HG03521 (cell line): ENCODE results near the gene FHOD3.

Experiments
- ATAC-seq: cut with Tn5 transposase; IDR thresholded peaks from one replicate; pipeline ENCODE4 v1.9.1; 2021; ENCODE audit warnings: mild to moderate bottlenecking, moderate library complexity; ENCODE audit not compliant: unreplicated experiment

FHOD3 gene

DNA sequence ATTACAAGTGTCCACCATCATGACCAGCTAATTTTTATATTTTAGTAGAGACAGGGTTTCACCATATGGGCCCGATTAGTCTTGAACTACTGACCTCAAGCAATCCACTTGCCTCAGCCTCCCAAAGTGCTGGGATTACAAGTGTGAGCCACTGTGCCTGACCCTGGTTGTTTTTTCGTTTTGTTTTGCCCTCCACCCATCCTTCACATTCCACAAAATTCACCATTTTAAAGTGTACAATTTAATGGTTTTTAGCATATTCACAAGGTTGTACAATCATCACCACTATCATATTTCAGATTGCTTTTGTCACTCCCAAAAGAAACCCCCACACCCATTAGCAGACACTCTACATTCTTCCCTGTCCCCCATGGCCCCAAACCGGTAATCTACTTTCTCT is 316.3 kb downstream of the FHOD3 start:
- no peak for ATAC-seq

DNA sequence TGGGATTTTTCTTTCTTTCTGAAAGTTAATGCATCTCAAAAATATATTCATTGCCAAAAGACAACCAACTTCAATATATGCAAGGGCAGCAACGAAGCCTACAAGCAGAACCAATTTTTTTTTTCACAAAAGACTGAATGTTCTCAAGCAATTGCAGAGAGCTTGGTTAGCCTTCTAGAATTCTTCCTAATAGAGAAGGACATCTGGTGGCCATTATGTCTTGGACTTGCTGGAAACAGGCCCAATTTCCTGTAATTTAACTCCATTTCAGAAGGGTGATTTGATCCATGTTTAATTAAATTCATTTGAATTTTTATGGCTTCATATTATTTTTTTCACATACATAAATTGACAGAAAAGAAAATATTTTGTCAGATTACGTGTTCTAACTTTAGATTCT is 323.3 kb downstream of the FHOD3 start:
- ATAC-seq = no peak

DNA sequence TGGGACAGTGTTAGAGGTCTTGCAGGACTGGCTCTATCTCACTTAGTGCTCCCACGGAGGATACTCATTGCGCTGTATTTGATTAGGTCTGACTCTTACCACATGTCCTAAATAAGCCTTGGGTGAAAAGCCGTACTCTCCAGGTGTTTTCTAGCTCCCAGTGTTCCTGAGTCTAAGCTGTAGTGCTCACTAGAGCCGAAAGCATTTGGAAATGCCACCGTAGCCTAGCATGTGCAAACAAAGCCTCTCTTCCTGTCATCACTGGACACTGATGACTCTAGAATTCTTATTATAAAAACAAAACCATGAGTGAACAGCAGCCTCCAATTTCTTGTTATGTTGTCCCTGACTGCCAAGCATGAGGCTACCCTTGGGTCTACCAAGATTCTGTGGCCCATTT is 325.1 kb downstream of the FHOD3 start:
- no peak for ATAC-seq

DNA sequence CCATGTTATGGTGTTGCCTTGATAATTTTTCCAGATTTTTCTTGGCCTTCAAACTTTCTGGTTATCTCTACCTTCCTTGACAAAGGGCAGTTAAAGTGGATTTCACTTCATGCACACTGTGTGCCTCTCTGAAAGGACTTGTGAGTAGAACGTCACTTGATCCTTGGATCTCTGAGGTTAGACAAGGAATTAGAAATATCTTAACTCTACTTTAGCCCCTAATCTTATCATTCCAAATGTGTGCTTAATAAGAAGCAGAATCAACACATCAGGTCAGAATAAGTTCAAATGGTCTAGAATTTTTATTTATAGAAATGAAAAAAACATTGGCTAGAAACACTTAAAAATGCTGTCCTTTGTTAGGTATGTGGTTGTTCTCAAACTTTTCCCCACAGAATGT is 325.6 kb downstream of the FHOD3 start:
- no peak for ATAC-seq

DNA sequence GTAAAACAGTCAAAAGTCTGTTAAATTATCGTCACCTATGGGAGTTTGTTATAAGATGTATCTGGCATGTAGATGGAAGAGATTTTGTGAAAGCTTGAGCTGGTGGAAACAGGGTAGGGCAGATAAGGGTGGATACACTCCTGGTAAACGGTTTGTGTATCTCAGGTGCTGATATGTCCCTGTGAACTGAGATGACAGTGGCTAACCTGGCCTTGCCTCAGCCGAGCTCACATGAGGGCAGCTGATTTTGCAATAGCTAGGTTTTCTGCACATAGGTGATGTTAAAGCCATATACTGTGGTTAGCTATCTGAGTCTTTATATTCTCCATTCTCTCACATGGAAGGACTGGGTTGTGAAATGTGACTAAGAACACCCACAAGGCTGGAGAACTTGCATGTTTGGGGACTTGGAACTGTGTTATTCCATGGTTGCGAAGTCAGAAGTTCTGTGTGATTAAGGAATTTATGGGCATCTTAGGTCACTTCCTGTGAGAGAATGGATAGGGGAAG is 326.2 kb downstream of the FHOD3 start:
- no peak for ATAC-seq

DNA sequence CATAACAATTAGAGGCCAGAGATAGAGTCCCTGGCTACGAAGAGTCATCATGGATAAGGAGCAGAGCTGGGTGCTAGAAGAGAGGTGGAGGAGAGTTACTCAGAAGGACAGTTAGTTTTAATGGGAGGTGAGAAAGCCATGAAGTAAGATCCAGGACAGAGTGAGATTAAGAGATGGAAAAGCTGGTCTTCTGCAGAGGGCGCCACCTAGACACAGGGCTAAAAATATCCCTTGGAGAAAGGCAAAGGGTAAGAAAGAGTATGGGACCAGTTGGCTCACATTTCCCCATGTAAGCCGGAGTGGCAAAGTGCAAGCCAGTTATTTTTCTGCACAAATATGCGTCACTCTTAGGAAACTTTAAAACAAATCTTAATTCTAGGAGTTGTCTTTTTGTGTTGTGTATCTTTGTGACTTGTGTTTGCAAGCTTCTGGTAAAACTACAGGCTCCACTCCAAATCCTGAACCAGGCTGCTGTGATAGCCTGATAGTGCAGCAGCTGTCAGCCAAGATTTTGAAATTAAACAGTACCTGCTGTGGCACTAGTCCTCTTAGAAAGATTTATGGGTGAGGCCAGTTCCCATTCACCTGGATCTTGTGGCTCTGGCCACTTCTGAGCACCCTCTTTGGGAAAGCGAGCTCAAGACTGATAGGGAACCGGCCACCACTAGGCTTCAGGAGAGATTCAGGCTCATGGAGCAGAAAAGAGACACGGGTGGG is 327.1 kb downstream of the FHOD3 start:
- no peak for ATAC-seq

DNA sequence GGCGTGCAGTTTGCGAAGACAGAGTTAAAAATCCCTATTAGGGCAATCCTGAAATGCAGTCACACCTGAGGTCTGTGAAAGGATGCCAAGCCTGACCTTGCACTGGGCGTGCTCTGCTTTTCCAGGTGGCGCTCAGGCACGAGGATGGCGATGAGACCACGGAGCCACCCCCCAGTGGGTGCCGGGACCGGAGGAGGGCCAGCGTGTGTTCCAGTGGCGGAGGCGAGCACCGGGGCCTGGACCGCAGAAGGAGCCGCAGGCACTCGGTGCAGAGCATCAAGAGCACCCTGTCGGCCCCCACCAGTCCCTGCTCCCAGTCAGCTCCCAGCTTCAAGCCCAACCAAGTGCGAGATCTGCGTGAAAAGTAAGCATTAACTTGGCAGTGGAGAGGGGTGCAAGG is 327.9 kb downstream of the FHOD3 start:
- no peak for ATAC-seq

DNA sequence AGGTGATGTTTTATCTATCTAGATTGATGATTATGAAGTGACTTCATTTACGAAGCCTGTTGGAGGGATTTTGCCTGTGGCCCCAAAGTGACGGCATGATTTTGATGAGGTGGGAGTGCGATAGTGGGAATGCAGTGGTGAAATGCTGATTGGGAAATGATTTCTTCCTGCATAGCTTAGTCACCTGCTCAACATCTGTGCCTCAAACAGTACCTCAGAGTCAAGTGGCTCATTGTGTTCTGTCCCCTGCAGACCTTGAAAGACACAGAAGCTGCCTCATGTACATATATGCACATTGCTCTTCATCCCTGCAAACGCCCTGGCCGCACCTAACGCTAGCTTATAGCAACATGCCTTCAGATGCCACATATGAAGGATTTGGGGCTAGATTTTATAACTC is 330.1 kb downstream of the FHOD3 start:
- ATAC-seq = no peak

DNA sequence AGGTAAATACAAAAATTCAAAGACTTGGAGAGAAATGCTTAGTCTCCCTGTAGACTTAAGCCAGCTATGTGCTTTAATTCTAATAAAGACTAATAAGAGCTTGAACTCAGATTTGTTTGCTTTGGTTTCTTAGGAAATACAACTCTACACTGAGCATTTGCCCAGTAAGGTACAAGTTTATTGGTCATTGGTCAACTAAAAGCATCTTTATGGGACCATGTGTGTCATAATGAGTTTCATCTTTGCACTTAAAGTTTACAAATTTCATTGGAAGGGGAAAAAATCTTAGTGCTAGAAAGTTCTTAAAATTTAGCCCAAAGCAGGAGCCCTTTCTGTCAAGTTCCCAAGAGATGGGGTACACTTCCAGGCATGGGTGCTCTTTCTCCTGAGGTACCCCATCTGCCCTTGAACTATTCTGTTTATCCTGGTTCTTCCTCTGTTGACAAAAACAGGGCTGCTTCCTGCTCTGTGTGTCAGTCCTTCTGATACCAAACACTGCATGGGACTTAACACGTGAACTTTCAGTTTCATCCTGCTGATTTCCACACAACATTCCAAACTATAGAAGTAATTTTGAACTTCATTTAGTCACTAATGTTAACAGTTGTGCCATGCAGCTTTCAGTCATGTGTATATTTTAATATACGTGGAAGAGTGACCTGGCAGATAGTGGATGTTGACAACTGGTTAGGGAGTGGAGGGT is 331.1 kb downstream of the FHOD3 start:
- no peak for ATAC-seq

DNA sequence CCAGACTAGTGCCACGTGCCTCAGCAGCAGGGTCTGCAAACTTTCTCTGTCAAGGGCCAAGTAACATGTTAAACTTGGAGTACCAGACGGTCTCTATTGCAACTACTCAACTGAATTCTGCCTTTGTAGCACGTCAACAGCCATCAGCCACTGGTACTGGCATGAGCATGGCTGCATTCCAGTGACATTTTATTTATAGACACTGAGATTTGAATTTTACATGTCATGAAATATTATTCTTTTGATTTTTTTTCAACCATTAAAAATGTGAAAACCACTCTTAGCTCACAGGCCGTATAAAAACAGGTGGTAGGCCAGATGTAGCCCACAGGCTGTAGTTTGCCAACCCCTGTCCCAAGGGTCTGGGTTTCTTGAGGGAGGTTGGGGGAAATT is 331.6 kb downstream of the FHOD3 start:
- no peak for ATAC-seq

DNA sequence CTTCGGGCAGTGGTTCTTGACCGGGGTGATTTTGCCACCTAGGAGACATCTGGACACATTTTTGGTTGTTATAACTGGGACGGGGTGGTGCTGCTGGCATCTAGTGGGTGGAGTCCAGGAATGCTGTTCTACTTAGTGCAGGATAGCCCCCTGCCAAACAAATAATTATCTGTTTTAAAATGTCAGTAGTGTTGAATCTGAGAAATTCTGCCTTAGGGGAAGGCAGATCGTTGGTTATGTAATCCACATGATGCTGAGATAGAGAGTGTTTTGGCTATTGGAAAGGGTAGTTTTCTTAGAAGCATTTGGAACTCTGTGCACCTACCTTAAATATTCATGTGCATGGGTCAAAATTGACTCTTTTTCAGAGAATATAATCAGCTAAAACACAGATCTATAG is 332.3 kb downstream of the FHOD3 start:
- ATAC-seq = no peak

DNA sequence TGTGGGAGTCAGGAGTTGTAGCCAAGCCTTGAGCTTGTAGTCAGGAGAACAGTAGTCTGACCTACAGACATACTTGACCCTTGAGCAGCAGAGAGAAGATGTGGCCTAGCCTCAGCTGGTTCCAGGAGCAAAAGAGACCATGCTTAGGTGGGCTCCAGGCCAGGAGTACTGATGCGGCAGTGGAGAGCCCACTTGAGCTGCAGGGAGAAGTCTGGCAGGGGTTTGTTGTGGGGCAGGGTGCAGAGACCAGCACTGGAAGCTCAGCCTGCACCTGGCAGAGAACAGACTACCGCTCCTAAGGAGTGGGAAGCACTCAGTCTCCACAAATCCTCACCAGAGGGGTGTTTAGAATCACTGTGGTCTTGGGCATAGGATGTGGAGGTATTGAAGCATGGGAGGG is 333.4 kb downstream of the FHOD3 start:
- ATAC-seq = no peak

DNA sequence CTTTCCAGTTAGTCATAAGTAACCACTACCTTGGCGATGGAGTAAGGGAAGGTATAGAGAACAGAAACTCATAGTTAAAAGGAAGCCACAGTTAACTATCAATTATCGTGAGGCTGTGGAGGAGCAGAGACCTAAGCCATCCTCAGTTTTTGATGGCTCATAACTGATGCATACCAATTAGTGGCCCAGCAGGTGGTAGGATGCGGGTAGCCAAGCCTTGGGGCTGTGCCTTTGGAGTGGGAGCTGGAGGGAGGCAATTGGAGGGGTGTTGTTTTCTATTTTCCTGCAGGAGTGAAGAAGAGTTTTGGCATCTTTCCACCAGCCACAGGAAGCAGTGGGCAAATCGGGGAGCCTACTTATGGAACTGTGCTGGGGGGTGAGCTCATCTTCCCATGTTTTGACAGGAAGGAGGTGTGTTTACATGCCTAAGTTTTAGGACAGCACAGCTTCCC is 336.5 kb downstream of the FHOD3 start:
- ATAC-seq = no peak

DNA sequence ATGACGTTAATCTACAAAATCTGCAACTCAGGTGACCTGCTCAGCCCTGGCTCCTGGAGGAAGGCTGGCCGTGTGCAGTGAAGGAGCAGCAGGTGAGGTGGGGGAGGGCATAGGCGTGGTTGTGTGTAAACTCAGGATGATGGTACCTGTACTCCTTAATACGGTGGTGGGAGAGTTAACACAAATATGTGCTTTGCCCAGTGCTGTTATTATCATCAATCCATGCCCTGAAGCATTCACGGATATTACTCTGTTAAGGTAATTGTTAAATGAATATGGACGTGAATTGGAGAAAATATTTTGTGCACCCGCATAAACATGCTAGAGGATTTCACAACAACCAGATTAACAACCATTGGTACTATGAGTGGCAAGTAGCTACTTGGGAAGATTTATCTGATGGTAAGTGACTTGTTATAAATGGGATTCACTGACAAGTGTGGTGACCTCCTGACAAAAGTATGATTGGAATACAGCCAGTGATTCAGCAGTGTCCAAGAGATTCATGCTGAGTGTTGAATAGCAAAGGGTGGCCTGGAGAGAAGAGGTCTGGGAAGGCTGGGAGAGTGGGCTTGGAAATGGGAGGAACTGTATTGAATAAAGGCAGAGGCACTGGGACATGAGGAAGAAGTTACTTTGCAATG is 337.2 kb downstream of the FHOD3 start:
- ATAC-seq = no peak

DNA sequence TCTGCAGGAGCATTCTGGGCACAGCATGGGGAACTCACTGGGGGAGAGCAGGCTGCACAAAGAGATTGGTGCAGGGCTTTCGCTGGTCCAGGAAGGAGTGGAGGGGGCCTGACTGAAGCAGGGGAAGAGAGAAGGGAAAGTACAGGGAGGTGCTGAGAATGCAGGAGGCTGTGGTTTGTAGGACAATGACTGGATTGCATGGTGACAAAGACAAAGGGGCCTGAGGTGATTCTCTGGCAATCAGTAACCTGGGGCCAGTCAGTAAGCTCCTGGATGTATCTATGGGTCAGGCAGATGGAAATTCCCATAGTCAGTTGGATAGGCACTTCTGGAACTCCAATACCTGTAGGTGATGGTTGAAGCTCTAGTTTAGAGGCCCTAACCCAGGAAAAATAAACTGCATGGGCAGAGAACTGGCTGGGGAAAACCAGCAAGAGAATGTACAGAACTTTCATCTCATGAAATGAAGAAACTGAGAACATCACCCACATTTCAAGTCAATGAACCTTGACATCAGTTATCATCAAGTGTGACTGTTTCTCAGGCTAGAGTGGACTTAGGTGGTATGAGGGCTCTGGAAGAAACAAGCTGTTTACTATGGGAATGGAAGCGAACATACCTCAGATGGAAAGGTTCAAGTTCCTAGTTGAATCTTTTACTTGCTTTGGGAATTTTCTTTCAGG is 338.0 kb downstream of the FHOD3 start:
- no peak for ATAC-seq

DNA sequence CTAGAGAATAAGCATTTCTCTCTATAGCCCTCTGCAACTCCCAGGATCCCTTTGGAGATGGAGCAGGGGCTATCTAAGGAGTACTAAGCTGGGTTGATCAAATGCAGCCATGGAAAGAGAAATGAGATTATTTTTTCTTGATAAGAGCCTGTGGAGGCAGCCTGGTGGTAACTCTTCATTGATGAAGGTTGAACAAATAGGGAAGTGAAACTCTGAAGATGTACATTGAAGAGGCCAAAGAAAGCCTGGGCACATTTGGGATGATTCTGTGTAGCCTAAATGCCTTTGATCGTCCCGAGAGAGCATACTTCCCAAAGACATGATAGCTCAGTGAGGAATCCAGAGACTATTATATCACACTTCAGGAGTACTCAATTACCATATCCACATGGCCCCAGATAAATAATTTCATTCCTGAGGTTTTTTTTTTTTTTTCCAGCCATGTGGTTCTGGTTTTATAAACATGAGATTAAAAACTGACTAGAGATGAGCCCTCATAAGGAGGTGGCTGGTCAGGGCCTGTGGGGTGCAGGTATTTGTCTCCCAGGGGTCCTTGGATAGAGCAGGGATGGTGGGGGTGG is 338.8 kb downstream of the FHOD3 start:
- peak; percentile 37 for ATAC-seq

DNA sequence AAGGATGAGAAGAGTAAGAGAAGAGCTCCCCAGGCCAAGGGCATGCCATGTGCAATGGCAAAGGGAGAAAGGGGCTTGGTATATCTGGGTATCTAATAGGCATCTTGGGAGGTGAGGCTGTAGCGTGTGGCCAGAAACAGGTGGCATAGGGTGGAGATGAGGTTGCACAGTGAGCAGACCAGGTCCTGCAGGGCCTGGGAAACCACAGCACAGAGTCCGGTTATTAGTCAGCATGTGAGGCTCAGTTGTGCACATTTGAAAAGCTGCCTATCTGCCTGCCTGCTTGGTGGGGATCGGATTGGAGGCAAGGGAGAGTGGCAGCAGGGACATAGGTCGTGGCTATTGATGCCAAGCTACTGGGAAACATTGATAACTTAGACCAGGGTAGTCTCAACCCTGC is 340.7 kb downstream of the FHOD3 start:
- peak; percentile 92 for ATAC-seq

DNA sequence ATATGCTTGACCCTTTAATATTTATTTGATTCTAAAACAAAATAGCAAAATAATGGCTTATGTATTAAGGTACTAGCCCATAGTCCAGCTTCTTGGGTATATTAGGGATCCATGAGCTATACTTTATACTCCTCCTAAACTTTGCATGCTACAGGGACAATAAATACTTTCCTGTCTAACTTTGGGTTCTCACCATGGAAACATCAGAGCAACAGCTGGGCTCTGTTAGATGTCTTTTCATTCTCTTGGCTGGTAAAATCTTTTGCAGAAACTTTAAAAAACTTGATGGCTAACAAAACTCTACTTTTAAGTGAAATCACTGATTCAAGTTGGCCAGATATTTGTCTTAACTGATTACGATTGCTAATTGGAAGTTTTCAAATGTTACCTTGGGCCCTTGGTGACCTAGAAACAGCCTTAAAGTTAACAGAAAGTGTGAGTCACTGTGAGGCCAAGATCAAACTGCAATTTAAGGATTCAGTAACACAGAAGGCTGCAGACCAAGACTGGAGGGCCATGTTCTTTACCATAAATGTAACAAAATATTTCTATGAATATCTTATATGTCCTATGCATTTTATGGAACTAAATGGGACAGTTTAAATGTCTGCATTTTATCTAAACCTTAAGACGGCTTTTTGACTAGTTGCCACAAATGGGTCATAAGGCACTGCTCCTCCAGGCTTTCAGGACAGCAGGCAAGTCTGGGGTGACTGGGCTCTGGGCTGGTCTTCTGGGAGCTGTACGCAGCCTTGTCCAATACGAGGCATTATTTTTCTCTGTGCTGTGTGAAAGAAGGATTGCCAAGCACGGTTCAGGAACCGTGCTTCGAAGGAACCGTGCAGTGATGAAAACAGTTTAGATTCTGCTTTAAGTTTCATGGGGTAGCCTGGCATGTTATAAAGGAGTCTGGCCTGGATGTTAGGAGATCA is 342.8 kb downstream of the FHOD3 start:
- no peak for ATAC-seq

DNA sequence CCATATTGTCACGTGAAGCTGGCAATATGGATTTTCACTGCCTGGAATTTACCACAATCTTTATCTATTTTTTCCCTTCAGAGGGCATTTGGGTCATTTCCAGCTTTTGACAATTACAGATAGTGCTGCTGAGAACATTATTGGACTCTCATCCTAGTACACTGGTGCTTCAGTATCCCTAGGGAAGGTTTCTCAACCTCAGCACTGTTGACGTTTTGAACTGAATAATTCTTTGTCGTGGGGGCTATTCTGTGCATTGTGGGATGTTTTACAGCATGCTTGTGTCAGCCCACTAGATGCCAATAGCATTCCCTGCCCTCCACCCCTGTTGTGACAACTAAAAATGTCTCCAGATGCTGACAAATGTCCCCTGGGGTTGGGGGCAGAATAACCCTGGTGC is 345.5 kb downstream of the FHOD3 start:
- no peak for ATAC-seq

DNA sequence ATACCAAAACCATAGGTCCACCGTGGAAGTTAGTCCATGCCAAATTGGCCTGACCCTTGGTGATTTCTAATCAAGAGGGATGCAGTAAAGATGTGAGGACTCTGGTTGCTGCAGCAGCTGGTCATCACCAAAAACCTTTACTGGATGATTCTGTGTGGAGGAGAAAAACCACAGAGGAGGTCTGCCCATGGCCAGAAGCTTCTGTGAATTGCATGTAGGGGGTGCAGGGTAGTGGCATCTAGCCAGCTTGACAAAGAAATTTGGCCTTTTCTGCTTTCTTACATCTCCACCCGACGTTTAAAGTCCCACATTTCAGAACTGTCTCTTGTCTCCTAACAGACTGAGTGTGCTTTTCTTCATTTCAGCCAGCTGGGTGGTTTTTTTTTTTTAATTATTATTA is 351.3 kb downstream of the FHOD3 start:
- ATAC-seq = no peak
